Hematopoietic multipotent progenitor cell treated with erythropoietin and hydrocortisone succinate and interleukin-3 and kit ligand, for 8 days (in vitro differentiated cells): ENCODE results near the gene SCD5.

Experiments used
- DNase-seq: peaks from one replicate; pipeline ENCODE4 v3.0.0-alpha.2; 2015

Gene SCD5

DNA sequence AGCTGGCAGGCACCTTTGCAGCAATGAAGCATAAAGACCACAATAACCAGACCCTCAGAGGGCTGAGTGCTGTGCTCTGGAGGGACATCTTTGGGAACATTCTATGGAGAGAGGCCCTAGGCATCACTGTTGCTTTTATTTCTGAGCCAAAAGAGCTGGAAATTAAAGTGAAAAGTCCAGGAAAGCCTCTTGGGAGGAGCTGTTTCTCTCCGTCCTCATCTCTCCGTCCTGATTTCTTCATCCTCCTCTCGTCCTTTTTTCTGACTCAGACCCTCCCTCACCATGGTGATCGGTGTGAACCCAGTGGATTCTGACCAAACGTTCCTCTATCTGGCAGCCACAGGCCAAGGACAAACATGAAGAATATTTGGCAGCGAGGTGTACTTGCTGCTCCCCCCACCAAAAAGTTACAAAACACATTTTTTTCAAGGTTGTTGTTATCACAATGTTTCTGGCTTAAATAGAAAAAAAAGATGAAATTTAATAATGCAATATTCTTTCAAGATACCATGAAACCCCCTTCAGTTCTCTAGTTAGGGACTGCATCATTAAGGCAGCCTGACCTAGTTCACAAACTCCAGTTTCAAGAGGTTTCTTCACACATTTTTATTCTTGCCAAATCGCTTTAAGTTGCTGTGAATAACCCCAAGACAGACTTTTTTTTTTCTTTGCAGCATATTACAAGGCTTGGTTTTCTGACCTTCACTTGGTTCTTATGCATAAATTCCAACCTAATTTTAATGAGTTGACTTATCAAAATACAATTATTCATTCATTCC is 80.2 kb downstream of the SCD5 start:
- DNase-seq, result no peak

DNA sequence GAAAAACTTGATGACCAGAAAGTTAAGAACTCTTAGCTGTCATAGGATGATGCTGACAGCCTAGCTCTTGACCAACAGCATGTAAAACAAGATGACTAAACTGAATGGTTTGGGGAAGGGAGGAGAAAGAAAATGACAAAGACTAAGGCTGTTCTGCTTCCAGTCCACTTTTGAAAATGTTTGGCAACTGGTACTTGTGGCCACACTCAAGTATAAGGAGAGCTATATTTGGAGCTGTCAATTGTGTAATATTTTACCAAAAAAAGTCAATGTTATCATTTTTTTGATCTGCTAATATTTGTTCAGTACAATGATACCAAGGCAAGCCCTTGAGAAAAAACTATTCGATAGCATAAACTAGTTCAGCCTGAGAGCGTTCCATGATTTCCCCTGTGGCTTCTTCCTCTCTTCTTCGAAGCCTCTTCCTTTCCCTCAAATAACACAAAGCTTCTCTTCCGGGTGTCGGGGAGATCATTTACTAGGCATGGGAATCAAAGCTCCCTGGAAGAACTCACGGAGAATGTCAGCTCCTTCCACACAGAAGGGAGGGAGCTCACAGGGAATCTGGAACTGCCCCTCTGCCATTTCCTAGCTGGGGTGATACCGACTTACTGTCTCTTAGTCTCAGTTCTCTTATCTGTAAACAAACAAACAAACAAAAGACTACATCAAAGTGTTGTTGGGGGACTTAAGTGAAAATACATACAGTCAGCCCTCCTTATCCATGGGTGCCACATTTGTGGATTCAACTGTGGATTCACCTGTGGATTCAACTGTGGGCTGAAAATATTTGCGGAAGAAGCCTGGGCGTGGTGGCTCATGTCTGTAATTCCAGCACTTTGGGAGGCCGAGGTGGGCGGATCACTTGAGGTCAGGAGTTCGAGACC is 82.6 kb downstream of the SCD5 start:
- no peak for DNase-seq

DNA sequence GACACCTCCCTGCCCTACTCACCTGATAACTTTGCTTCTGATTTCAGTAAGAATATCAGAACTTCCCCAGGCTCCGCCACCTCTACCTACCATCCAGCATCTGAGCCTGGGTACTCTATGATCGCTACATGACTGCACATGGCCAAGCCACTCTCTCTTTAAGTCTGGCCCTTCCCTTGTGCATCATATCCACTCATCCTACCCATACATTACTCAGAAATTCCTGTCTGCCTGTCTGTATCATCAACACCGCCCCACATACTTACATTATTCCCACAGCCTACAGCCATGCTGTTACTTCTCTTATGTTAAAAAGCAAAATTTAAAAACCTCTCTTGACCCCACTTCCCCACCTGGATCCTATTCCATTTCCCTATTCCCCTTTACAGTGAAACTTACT is 84.7 kb downstream of the SCD5 start:
- no peak for DNase-seq

DNA sequence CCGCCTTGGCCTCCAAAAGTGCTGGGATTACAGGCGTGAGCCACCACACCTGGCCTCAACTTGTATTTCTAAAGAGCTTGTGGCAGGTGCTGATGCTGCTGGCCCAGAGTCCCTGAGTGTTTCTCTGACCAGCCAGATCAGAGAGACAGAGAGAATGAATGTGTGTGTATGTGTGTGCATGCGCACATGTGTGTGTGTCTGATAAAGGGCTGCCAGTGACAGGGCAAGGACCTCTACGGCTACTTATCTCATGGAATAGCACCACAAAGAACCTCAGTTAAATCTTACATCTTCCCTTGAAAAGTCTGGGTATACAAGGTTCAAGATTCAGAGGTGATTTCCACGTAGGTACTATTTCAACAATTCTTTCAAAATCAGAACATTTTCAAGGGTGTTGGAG is 86.0 kb downstream of the SCD5 start:
- DNase-seq, result peak; percentile 65

DNA sequence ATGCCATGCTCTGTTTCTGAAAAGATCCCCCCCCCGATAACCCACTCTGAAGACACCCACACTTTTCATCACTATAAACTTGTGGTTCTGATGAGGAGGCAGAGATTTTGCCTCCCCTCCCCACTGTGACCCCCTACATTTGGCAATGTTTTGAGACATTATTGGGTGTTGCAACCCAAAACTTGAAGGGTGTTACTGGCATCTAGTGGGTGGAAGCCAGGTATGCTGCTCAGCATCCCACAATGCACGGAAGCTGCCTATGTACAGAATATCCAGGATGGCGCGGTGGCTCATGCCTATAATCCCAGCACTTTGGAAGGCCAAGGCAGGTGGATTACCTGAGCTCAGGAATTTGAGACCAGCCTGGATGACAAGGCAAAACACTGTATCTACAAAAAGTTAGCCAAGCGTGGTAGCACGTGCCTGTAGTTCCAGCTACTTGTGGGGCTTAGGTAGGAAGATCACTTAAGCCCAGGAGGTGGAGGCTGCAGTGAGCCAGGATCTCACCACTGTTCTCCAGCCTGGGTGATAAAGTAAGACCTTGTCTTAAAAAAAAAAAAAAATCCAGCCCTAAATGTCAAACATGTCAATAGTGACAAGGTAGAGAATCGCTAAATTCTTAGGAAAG is 87.3 kb downstream of the SCD5 start:
- DNase-seq, result no peak

DNA sequence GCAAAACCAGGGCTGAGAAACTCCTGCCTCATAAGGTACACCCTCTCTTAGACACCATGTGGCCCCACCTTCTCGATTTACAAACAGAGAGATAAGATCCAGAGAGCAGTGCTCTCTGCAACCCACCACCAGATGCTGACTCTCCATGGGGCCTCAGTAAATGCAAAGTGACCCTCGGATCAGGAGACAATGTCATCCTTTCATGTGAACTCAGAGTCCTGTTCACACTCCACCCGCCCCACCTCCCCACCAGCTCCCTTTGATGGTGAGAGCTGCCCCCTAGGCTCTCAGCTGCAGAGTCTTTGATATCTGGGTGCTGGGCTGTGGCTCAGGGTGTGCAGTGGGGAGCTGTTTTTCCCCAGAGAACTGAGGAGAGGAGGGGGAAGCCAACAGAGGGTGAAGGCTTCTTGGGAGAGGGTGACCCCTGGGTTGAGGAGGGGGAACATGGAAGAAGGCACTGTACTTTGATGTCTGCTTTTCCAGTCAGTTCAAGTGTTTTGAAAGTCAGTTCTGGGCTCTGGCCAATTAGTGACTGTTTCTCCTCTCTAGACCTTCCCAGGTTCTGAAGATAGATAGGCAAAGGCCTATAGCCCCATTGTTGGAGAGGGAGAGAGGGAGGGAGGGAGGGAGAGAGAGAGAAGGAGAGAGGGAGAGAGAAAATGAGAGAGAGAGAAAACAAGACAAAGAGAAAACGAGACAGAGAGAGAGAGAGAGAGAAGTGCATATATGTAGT is 88.2 kb downstream of the SCD5 start:
- no peak for DNase-seq

DNA sequence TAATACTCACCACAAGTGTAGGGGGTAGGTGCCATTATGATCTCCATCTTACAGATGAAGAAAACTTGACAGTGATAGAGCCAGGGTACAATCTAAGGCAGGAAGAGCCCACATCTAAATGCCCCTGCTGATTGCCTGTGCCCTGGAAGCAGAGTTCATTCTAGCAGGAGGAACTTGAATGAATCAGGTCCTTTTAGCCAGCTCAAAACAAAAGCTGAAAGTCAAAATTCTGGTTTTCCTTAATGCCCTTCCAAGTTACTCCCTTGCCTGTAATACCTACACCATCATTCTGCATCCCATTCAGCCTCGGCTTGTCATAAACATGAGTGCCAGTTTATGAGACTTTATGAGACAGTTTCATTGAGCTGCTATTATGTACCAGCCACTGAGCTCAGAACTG is 89.6 kb downstream of the SCD5 start:
- no peak for DNase-seq

DNA sequence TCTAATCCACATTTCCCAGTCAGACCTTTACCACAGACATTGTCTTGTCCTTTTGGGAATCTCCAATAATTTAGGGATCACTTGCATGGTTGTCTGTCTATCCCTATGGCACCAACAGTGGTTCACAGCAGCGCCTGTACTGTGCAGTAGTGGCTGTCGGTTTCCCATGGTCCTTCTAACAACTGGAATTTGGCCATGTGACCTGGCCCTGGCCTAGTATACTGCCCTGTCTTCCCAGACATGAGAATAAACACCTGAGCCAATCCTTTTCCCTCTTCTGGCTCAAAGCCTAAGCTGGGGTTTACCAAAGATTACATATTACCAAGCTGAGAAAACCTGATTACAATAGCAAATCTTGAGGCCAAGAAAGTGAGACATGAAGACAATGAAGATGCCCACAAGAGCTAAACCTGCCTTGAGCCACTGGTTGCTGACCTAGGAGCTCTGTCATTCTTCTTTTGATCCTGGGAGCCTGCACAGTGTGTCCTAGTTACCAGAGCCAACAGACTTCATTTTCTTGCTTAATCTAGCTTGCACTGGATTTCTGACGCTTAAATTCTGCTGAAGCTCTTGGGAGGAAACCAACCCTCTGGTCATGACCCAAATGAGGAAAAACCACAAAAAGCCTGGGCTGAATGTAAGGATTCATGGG is 92.1 kb downstream of the SCD5 start:
- DNase-seq, result no peak

DNA sequence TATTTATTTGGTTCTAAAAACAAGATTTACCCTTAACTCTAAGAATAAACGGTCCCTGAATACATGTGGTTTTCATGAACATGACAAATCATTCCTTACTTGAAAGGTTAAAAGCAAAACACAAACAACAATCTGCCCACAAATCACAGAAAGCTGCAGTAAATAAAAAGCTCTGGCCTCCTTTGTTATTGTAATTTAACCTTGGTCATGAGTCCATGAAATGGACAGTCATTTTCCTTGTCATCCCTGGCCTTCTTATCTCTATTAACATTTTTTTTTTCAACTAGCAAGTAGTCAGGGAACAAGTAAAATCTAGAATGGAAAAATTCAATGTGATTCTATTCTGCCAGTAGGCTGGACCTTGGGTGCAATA is 92.7 kb downstream of the SCD5 start:
- no peak for DNase-seq

DNA sequence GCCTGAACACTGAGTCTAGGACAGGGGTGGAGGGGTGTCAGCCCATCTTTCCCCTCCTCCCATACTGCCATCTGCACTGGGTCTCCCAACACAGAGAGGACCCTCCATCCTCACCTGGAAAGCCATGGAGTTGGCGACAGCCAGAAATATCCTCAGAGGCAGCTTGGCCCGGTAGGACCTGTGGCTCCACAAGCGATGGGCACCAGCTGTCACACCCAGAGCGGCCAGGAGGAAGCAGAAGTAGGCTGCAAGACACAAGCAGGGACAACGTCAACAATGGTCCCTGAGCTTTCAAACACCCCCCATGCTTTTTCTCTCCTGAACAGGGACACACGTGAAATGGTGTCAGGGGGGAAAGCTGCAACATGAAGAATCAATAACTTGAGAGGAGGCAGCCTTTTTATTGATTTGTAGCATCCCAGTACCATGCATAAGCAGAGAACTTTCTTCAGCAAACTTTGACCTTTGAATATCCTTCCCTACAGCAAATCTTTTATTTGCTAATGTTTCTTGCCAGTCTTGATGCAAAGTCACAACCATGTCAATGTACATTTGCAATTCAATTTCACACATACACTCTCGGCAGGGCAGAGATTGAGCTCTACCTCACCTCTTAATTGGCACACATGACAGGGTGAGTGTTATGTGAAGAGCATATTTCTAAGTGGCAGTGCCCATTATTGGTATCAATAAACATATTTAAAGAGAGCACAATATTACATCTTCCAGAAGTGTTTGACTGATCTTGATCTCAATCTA is 93.2 kb downstream of the SCD5 start:
- no peak for DNase-seq

DNA sequence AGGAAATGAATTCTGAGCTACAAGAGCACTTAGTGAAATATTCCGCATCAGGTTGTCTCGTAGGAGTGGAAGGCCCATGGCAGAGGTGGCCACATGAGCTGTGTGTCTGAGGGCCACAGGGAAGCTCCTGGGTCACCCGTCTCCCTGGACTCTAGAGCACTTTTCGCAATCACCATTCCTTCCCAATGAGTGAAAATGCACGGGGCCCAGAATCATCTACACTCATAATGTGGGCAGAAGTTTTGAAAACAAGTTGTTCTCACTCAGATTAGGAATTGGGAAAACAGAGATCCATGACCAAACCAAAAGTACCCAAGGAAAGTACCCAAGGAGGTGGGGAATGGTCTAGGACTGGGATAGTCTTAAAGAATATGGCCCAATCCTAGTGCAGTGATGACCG is 94.4 kb downstream of the SCD5 start:
- no peak for DNase-seq

DNA sequence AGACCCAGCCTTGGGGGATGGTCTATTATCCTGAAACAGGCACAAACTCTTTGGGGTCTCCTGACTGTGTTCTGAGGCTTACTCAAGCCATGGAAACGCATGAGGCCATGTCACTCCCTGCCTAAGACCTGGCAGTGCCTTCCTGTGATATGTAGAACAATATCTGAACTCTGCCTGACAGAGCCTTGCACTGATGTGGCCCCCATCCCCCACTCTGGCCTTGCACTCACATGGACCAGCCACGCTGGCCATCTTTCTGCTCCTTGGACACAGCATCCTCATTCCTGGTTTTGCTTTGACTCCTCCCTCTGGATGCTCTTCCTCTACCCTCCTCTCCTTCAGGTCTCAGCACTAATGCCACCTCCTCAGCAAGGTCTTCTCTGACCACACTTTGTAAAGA is 100.2 kb downstream of the SCD5 start:
- no peak for DNase-seq

DNA sequence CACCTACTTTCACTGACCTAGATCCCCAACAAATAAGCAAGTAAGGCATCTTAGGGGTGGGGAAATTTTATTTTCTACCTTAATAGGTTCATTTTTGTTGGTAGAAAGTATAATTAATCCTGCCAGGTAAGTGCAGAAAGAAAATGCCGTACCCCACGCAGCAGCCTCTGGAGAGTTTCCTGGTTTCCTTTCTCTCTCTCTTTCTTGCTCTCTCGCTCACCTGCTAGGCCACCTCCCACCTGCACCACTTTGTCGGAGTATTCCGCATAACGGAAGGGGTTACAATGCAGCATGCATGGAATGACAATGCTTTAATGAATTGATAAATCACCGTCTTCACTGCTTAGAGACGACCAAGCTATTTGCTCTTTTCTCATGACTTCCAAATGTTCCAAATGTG is 101.0 kb downstream of the SCD5 start:
- no peak for DNase-seq

DNA sequence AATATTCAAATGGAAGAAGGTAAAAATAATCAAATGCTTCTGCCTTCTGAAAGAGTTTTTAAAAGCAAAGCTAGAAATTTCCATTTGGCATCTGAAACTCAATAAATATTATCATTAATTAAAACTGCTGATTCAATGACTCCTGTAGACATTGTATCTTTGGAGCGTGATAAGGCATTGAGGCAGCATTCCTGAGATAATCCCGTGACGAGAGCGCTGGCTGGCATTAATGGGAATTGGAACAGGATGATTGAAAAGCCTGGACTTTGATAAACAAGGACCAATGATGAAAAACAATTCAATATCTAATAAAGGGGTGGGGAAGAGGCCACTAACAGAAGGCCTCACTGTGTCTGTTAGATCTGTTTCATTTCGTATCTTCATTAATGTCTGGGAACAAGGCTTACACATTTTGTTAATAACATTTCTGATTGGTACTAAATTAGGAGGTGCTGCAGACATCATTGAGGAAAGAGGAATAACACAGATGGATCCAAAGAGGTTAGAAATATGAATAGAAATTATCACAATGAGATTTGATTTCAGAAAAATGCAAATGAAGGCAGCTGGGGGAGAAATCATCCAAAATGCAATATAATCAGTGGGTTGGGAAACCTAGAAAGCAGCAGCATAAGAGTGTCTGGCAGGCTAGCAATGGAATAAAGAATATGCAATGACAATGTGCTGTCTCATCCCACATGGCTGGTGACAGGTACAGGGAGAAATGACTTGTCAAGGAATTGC is 102.3 kb downstream of the SCD5 start:
- DNase-seq, result no peak

DNA sequence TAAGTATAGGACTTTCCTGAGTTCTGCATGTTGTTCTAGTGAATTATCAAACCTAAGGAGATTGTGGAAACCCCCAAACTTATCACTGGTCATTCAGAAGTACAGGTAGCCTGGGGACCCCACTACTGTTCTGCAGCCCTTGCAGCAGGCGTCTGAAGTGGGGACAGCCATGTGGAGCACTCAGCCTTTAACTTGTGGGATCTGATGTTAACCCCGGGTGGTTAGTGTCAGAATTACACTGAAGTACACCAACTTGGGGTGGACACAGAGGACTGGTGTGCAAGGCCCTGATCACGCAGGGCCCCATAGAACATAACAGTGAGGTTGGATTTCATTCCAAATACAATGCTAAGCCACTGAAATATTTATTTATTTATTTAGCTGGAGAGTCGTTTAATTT is 103.7 kb downstream of the SCD5 start:
- no peak for DNase-seq

DNA sequence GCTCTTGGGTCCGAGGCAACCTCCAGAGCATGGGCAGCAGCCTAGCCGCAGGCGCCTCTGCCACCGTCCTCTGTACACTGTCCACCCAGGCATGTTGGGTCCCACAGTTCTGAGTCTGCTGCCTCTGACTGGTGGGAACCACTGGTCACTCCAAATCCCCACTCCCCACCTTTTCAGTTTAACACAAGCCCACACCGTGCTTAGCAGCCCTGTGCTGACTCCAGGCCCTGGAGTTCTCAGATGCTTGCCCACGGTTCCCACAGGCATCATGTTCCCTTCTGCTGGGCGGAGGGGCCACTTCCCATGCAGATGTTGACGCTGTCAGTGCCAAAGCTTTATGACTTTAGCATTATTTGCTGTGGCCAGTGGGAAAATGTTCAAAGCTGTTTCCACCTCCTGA is 104.5 kb downstream of the SCD5 start:
- no peak for DNase-seq

DNA sequence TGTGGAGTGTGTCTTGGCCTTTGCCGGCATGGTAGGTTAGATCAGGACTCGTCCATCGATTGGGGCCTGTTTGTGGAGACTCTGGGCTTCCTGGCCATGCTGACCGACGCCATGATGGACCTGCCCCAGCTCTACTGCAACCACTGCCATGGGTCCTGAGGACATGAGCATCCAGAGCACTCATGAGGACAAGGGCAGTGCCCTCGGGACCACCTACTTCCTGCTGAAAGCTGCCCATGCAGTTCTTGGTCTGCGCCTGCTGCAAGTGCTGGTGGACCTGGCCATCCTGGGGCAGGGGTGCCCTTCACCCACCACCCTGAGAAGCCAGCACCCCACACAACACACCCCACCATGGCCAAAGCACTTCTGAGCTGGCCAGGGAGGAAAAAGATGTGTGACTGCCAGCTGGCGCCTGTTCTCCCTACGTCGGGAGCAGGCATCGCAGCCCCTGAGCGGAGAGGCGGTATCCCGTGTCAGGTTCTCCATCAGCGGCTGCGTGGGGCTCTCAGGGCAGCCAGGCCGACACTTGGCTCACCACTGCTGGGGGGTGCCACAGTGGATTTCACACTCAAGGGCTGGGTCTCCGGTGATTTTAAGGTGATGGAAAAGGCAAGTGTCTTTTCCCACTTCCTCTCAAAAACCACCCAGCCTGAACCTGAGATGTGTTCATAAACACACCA is 106.4 kb downstream of the SCD5 start:
- DNase-seq, result no peak

DNA sequence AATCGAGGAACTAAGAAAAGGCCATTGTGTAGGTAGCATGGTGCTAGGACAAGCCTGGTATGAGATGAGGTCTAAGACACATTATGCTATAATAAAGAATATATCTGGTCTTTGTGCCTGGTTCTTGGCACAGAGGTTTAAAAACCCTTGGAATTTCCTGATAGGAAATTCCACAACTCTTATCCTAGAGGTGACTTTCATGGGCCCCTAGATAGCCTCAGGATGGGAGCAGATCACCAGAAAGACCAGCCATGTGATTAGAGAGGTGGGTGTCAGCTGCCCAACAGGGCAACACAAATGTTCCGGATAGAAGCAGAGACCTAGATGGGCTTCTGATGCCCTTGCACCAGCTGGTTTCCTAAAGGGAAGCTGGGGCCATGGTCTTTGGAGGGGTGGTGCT is 107.2 kb downstream of the SCD5 start:
- no peak for DNase-seq

DNA sequence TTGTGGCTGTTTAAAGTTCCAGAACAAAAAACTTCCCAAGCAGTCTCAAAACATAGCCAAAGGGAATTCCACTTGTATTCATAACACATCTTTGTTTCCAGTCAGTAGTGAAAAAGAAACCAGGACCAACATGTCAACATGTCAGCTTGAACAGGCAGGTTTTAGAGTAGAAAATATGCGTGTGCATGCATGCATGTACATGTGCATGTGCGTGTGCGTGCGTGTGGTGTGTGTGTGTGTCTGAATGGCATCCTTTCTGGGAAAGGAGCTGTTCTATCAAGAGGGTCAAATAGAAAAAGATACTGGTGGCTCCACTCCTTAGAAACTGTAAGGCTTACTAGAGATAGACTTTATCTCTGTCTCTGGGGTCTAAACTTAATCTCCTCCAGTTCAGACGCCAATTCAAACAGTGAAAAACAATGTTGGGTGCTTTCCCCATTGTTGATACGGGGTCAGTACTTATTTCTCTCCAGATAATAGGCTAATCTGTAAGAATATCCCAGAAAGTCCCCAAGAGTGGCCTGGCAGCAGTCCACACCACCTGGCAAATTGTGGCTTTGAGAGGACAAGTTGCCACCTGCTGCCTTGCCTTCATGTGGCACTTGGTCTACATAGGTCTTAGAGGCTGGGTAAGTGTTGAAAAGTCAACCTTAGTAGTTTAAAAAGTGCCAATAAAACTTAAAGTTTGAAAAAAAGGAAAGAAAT is 110.4 kb downstream of the SCD5 start:
- DNase-seq, result peak; percentile 88

DNA sequence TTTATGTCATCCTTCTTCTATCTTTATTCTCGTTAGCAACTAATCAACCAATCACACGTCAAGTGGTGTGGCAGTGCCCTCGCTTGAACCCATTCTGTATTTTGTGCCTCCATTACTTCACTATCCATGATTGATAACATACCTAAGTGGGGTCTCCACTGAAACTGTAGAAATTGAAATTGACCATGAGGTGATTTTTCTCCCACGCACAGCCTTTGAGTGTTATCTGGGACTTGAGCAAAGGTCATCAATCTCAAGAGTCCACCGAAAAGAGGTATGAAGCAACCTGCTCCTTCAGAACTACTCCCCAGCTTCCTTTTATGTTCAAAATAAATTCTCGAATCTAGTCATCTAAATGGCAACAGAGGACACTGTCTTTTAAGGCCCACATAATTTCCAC is 111.1 kb downstream of the SCD5 start:
- no peak for DNase-seq
